HEK293T (cell line): ENCODE data around the gene CDH4.
A peak's percentile ranks its signal among the peaks of the same experiment; 100 is the strongest.

ENCODE experiments used
- CTCF ChIA-PET: fragments of 350-600 bp; formaldehyde crosslinking; extraction: SDS; loops from one replicate; lab custom pipeline; 2021; ENCODE audit warnings: antibody characterized with exemption, inconsistent platforms; lab: Yijun Ruan, JAX
- POLR2A ChIA-PET: fragments of 350-600 bp; formaldehyde crosslinking; extraction: SDS; loops from one replicate; lab custom pipeline; 2020; ENCODE audit warnings: antibody characterized with exemption, inconsistent platforms; lab: Yijun Ruan, JAX
- DNase-seq: peaks from one replicate; pipeline ENCODE4 v3.0.0; 2012; ENCODE audit warnings: mixed read lengths; ENCODE audit errors: extremely low spot score
- ARNT ChIP-seq: fragments of 450-650 bp; IDR thresholded peaks from 2 replicates; pipeline ENCODE4 v1.6.1; 2017; ENCODE audit warnings: mild to moderate bottlenecking
- BHLHE40 ChIP-seq: fragments of 450-650 bp; IDR thresholded peaks from 2 replicates; pipeline ENCODE4 v1.6.1; 2016; ENCODE audit warnings: mild to moderate bottlenecking, moderate library complexity, borderline replicate concordance
- CTBP1 ChIP-seq: fragments of 450-650 bp; IDR thresholded peaks from 2 replicates; pipeline ENCODE4 v1.6.1; 2016; ENCODE audit warnings: borderline replicate concordance
- ELF4 ChIP-seq: fragments of 450-650 bp; IDR thresholded peaks from 2 replicates; pipeline ENCODE4 v1.6.1; 2017; ENCODE audit warnings: antibody characterized with exemption
- FOXA1 ChIP-seq: fragments of 450-650 bp; IDR thresholded peaks from 2 replicates; pipeline ENCODE4 v1.6.1; 2016; ENCODE audit warnings: mild to moderate bottlenecking
- FOXK2 ChIP-seq: fragments of 450-650 bp; IDR thresholded peaks from 2 replicates; pipeline ENCODE4 v1.6.1; 2016; ENCODE audit warnings: mild to moderate bottlenecking
- FOXM1 ChIP-seq: fragments of 450-650 bp; IDR thresholded peaks from 2 replicates; pipeline ENCODE4 v1.6.1; 2017; ENCODE audit warnings: mild to moderate bottlenecking, borderline replicate concordance
- HDGF ChIP-seq: fragments of 450-650 bp; IDR thresholded peaks from 2 replicates; pipeline ENCODE4 v1.6.1; 2017; ENCODE audit warnings: antibody characterized with exemption, borderline replicate concordance
- L3MBTL2 ChIP-seq: fragments of 450-650 bp; conservative IDR thresholded peaks from 2 replicates; pipeline ENCODE4 v1.6.1; 2016; ENCODE audit warnings: mild to moderate bottlenecking
- LEF1 ChIP-seq: fragments of 450-650 bp; IDR thresholded peaks from 2 replicates; pipeline ENCODE4 v1.6.1; 2017; ENCODE audit warnings: mild to moderate bottlenecking, borderline replicate concordance
- NFRKB ChIP-seq: fragments of 450-650 bp; IDR thresholded peaks from 2 replicates; pipeline ENCODE4 v1.6.1; 2016; ENCODE audit warnings: mild to moderate bottlenecking, moderate library complexity
- SP1 ChIP-seq: fragments of 450-650 bp; IDR thresholded peaks from 2 replicates; pipeline ENCODE4 v1.6.1; 2017
- SUZ12 ChIP-seq: fragments of 450-650 bp; IDR thresholded peaks from 2 replicates; pipeline ENCODE4 v1.6.1; 2016; ENCODE audit warnings: mild to moderate bottlenecking
- TARDBP ChIP-seq: fragments of 450-650 bp; IDR thresholded peaks from 2 replicates; pipeline ENCODE4 v1.6.1; 2016
- ZNF384 ChIP-seq: fragments of 450-650 bp; IDR thresholded peaks from 2 replicates; pipeline ENCODE4 v1.6.1; 2016
- TF ChIP-seq, protein P1 (sequence below): fragments of 450-650 bp; IDR thresholded peaks from 2 replicates; pipeline ENCODE4 v1.6.1; 2016

CDH4 gene

DNA sequence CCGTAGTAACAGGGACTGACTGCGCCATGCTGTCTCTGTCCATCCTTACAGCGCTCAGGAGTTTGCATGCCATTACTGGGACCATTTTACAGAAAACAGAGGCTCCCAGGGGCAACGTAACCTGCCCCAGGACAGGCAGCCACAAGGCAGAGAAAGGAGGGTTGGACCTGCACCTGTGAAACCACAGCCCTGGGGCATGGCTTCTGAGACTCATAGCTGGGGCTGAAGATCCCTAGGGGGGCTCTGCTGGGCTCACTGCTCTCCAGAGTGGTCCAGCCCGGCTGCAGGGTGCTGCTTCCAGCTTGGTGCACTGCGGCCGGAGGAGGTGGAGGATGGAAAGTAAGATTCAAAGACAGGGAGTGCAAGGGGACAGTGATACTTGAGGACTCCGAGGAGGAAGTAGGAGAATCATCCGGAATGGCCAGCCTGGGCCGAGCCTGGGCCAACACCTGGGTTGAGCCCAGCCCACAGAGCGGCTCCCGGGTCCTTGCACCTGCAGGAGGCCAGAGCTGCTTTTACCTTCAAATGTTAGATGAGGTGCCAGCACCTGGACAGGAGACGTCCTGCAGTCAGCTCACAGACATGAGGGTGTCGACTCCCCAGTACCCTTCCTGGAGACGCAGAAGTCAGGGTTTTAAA lies 183.2 kb downstream of the CDH4 start:
- CTCF ChIA-PET = no interaction called here
- no peak for DNase-seq
- TF ChIP-seq, protein P1, sequence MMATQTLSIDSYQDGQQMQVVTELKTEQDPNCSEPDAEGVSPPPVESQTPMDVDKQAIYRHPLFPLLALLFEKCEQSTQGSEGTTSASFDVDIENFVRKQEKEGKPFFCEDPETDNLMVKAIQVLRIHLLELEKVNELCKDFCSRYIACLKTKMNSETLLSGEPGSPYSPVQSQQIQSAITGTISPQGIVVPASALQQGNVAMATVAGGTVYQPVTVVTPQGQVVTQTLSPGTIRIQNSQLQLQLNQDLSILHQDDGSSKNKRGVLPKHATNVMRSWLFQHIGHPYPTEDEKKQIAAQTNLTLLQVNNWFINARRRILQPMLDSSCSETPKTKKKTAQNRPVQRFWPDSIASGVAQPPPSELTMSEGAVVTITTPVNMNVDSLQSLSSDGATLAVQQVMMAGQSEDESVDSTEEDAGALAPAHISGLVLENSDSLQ = no peak
- TF ChIP-seq ELF4 (no peak), ARNT (no peak), FOXA1 (no peak), SUZ12 (no peak), ZNF384 (no peak), CTBP1 (no peak), SP1 (no peak), HDGF (no peak), LEF1 (no peak), NFRKB (no peak), FOXK2 (no peak), TARDBP (no peak), BHLHE40 (no peak), L3MBTL2 (no peak), FOXM1 (no peak)
- POLR2A ChIA-PET = no interaction called here

DNA sequence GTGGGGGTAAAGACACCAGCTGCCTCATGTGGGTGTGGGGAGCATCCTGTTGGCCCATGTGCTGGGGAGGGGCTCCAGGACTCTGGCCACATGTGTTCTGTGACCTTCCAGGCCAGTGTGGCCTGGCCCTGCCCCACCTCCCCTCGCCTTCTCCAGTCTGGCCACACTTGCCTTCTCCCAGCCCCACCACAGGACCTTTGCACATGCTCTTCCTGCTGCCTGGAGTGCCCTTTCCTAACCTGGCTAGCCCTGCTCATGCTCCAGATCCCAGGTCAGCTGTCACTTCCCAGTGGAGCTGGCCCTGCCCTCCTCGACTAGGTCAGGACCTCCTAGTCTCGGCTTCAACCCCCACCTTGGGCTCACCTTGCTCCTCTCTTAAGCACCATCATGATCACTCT lies 183.8 kb downstream of the CDH4 start:
- DNase-seq = no peak
- TF ChIP-seq BHLHE40 (no peak), FOXK2 (no peak), LEF1 (no peak), SP1 (no peak), L3MBTL2 (no peak), ELF4 (no peak)
- ChIA-PET POLR2A (no interaction called here), CTCF (no interaction called here)

DNA sequence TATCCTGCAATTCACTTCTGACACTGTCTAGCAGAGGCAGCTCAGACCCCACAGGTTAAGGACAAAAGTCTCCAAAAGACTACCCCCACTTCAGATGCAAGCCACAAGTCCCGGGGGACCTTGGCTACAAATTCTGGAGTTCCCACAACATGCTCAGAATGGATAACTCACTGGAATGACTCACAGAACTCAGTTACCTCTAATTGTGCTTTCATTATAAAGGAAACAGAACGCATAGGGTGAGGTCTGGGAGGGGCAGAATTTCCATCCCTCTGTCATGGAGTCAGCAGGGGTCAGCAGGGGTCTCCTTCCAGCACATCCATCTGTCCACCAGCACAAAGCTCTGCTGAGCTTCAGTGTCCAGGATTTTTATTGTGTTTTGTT lies 184.2 kb downstream of the CDH4 start:
- no peak for TF ChIP-seq ARNT
- no peak for TF ChIP-seq CTBP1
- no peak for TF ChIP-seq FOXK2
- TF ChIP-seq NFRKB = no peak
- CTCF ChIA-PET = no interaction called here
- DNase-seq = no peak
- POLR2A ChIA-PET = no interaction called here

DNA sequence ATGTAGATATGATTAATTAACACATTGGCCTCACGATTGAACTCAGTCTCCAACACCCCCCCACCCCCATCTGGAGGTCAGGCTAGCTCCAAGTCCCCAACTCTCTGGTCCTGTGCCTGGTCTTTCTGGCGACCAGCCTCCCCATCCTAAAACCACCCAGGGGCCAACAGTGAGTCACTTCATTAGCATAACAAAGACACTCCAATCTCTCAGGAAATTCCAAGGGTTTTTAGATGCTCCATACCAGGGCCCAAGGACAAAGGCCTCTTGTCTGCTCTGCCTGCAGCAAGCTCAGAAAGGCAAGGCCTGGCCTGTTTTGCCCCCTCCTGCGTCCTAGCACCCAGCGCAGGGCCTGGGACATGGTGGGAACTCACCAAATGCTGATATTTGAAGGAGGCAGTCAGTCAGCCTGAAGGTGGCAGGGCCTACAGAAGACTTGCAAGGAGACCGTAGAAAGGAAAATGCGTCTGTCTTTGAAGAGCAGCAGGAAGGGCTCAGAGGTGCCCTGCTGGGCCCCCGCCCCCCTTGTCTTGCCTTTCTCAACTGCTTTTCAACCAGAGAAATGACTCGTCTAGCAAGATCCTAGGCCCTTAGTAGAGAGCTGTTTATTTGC lies 184.7 kb downstream of the CDH4 start:
- TF ChIP-seq L3MBTL2 = no peak
- no peak for TF ChIP-seq ELF4
- no peak for TF ChIP-seq CTBP1
- TF ChIP-seq ZNF384 = no peak
- no peak for TF ChIP-seq NFRKB
- TF ChIP-seq, protein P1 = no peak
- TF ChIP-seq FOXM1 = no peak
- no peak for TF ChIP-seq HDGF
- no peak for TF ChIP-seq FOXA1
- TF ChIP-seq FOXK2 = no peak
- TF ChIP-seq SUZ12 = no peak
- no peak for DNase-seq
- POLR2A ChIA-PET = no interaction called here
- CTCF ChIA-PET = no interaction called here

DNA sequence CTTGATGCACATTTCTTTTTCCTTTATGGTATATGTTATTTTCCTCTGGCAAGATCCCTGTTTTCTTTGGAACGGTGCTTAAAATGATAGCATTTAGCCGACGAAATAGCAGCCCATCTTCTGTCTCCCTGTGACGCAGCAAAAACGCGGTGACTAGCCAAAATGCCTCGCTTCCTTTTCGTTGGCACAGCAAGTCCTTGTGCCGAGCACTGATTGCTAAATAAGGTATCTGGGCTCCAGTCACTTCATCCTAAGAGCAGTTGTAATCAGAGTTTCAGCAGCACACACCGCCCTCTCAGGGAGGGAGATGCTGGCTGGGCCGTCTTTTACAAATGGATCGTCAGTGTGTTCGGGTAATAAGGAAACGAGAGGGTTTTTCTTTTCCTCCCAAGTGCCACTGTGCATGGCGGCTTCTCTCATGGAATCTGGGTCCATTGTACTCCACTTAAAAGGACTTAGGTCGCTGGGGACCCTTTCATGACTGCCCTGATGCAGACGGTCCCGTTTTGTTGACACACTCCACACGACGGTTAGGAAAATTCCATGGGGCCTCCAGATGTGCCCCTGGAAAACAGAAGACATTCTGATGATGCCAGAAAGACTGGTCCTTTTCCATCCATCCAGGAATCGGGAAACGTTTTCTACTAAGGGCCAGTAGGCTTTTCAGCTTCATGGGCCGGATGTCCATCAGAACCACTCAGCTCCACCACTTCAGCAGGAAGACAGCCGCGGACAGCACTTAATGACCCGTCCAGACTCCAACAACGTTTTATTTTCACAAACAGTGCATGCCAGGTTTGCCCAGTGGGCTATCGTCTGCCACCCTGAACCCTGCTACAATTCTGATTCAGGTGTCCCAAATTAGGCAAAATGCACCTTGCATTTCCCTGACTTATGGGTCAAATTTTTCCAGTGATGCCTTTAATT lies 185.5 kb downstream of the CDH4 start:
- CTCF ChIA-PET = no interaction called here
- POLR2A ChIA-PET = no interaction called here
- TF ChIP-seq ARNT (no peak), FOXA1 (no peak), SUZ12 (no peak), HDGF (no peak), TARDBP (no peak), FOXK2 (no peak), LEF1 (no peak), L3MBTL2 (no peak), BHLHE40 (no peak), NFRKB (no peak), SP1 (no peak), FOXM1 (no peak)
- TF ChIP-seq, protein P1 = no peak
- DNase-seq = no peak

DNA sequence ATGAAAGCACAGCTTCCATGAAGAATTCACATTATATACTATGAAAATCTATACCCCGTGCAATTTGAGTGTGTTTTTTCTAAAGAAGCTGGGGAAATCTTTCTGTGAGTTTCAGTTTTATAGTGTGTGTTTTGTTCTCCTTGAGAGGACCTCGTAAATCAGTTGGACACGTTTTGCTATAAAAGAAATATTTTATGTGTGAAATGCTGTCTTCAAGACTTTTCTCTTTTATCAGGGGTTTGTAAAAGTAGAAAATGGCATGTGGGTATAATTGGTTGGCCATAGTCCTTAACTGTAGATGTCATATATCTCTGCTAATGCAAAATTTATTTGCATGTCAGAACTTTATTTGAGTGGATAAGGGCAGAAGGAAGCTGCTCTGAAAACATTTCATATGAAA lies 186.2 kb downstream of the CDH4 start:
- DNase-seq = no peak
- TF ChIP-seq, protein P1 = peak; percentile 57
- no peak for TF ChIP-seq ARNT
- POLR2A ChIA-PET = no interaction called here
- CTCF ChIA-PET = no interaction called here
